HG02938 (cell line): Measurements from ENCODE around the gene DENND2D.

ENCODE experiments used
- ATAC-seq: cut with Tn5 transposase; IDR thresholded peaks from one replicate; pipeline ENCODE4 v1.9.1; 2021; ENCODE audit warnings: mild to moderate bottlenecking, moderate library complexity; ENCODE audit not compliant: unreplicated experiment

The DENND2D gene

DNA sequence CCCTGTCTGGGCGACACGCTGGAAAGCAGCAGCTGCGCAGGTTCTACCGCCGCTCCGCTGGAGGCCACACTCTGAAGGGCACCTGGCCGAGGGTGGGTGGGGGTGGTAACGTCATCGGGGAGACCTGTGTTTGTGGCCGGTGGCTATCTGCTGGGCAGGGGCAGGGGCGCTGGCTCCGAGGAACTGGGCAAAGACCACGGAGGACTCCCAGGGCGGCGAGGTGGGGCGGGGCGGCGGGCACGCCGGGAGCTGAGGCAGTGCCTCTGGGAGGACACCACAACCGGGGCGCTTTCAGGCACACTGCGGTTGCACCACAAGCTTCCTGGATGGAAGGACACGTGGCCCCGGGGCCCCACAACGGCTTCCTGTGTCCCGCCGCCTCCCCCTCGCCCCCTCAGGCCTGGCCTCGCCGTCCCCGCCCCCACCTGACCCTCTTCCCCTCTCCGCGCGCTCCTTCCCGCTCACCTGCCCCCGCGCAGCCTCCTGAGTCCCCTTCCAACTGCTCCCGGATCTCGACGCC, 3.3 kb upstream of the DENND2D start:
- peak; percentile 51 for ATAC-seq

DNA sequence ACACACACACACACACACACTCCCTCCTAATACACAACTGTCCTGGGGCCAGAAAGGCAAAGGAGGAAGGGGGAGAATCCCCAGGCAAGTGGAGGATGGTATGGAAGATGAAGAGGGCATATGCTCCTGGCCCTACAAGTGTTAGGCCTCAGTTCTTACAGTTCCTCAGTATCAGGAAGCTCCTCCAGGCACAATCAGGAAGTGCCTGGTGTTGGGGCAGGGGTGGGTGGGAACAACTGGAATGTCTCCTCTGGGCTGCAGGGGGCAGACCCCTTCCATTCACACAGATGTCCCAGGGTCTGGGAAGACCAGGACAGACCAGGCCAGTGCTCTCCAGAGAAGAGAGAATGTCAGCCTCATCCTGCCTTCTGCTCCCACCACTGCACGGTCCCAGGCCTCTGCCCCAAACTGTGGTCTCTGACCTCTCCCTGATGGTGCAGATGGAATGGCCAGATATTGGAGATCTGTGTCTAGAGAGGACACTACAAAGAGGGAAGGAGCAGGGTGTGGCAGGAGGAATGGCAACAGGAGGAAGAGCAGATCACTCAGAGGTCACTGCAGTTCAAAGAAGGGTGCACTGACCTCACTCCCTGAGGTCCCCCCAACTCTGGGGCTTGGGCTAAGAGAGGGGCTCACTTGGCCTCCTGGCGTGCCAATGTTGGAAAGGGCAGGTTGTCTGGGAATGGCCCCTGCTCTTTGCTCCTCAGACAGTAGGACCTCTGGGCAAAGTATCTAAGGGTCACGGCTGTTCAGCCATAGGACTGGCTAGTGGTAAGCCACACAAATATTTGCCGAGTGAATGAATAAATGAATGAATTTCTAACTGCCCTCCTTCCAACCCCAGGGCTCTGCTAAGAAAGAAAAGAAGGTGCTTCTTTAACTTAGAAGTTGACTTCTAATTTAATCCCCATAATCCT, 2.5 kb upstream of the DENND2D start:
- ATAC-seq = peak; percentile 15

DNA sequence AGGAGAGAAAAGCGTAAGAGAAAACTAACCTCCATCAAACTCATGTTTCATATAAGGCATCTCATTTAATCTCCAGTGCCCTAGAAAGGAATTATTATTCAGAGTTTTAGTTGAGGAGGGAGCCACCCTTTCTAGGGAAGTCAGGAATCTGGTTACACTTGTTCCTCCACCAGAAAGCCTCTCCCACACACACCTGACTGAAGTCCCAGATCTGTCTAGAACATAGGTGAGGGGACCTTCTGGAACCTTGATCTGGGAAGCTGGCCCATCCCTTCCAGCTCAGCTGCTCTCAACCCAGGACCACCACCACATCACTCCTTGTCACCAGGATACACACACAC, 1.9 kb upstream of the DENND2D start:
- no peak for ATAC-seq

DNA sequence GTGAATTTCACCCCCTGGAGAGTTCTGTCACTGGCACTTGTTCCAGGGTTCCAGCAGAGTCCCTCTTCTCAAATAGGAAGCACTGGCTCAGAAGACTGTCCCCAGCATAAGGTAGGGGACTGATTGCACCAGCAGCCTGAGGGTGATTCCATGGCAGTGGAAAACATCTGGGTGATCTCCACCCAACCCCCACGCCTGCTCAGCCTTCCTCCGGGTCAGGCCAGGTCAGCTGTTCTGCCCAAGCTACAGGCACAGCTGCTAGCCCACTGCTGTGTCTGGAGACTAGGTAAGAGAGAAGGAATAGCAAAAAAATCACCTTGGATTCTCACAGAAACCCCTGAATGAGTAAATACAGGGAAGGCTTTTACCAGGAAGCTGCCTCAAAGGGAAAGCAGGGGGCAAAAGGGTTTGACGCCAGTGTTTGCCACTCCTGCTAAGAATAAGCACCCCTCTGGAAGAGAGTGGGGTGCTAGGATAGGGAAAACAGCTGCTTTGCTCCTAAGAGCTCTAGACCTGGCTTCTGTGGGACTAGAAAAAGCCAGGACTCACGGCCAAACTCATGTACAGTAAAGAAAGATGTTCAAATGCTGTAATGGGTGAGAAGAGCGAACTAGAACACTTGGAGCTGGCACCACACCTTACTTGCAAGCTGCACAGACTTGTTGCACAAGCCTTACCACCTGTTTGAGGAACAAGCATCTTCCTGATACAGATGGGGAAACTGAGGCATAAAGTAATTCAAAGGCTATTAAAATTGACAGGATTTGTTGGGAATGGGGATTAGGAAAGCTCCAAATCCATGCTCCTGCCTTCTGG, 1.0 kb upstream of the DENND2D start:
- no peak for ATAC-seq

DNA sequence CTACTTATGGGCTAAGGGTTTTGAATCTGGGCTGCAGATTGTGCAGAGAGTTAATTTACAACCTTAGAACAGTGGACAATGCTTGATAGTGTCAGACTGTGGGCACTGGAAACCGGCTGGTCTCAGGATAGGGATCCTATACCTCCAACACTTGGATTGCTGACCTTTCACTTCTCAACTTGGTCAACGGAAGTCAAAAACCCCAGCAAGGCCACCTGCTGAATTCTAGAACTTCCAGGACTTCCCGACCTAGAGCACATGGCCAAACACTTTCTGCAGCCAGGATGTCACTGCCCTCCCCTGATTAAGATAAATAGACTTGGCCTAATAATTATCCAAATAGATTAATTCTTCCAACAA, 336 bp upstream of the DENND2D start:
- ATAC-seq = no peak

DNA sequence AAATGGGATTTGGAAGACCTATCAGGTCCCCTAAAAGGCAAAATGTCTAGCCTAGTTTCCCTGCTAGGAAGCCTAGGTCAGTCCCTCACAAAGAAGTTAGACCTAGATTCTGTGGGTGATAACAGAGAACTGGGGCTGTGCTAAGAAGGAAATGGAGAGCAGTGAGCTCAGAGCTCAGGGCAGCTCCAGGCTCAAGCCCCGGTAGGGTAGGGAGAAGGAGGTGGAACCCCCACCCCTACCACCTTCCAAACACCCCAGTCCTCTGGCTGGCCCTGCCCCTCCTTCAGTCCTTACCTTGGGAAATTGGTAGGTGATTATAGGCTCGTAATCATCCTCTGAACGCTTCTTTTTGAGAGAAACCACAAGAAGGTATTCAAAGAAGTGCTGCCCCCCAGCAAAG, 1.1 kb downstream of the DENND2D start:
- no peak for ATAC-seq

DNA sequence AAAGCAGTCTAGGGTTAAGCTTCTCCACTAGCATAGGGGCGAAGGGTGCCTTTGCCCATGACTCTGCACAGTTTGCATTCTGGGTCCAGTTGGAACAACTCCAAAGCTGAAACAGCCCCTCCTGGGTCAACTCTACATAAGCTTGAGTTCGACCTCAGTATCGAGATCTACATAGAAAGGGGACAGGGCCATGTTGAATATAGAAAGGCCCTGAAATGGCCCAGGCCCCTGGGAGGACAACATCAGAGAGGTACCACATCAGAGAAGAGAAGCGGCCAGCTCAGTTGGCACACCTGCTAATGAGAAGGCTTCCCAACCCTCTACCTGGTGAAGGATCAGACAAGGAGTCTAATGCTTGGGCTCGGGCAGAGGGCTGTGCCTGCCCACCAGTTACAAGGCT, 1.6 kb downstream of the DENND2D start:
- no peak for ATAC-seq

DNA sequence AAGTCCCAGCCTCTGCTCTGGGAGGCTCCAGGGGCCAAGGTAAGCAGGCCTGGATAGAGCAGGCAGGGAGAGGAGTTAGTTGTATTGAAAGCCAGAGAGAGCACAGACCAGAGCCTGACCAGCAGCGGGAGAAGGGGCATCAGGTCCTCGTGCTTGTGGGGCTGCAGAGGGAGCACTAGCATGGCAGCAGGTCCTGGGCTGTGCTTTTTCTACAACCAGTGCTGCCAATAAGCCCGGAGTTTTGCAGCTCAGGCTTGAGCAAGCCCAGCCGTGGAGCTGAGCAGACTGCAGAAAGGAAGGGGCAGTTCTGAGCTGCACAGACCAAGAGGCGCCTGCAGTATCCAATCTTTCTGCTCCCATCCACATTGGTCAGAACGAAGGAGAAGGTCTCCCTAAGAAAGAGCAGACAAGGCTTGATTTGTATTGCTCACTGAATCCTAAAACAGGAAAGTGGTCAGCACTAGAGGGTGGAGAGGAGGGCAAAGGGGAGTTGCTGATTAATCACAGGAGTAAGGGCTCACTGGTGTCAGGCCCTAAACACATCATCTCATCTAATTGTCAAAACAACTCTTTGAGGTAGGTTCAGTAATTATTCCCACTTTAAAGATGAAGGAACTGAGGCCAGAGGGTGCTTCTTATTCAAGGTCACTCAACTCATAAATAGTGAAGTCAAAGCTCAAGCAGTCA, 2.7 kb downstream of the DENND2D start:
- no peak for ATAC-seq

DNA sequence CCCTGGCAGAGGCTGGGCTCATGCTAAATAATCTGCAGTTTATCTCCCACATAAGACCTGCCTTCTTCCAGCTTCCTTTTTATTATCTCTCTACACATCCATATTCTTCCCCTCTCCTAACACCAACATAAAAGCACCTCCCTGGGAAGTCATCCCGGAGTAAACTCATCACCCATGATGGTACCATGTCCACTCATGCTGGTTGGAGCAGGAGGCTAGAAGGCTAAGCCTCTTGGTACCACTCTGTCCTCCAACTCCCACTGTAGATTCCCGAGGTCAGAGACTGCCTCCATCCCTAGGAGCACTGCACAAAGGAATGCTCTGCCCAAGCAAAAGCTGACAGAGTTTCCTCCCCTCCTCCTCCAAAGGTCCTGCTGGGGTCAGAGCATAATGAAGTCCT, 4.2 kb downstream of the DENND2D start:
- ATAC-seq = no peak

DNA sequence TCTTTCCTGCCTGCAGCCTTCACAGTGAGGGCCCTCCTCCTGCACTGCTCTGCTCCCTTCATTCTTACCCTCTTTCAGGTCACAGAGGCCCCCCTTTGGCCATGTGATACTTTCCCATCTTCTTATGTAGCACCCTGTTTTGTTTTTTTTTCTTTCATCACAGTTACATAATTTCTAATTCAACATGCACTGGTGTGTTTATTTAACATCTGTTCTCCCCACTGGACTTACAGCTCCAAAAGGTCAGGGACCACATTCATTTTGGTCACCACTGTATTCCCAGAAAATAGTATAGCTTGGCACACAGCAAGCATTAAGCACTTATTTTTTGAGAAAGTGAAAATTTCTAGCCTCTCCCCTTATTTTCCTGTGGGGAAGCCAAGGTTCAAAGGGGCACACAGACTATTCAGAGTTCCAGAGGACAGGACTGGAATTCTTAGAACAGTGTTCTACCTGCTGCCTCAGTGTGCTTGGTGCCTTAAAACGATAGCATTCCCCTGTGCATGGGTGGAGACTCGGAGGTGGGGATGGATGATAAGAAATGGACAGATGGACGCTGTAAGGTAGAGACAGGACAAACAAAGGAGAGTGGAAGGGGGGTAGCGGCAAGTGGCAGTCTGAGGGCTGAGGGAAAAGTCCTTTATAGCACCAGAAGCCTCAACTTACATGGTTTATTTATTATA, 5.3 kb downstream of the DENND2D start:
- ATAC-seq = no peak

DNA sequence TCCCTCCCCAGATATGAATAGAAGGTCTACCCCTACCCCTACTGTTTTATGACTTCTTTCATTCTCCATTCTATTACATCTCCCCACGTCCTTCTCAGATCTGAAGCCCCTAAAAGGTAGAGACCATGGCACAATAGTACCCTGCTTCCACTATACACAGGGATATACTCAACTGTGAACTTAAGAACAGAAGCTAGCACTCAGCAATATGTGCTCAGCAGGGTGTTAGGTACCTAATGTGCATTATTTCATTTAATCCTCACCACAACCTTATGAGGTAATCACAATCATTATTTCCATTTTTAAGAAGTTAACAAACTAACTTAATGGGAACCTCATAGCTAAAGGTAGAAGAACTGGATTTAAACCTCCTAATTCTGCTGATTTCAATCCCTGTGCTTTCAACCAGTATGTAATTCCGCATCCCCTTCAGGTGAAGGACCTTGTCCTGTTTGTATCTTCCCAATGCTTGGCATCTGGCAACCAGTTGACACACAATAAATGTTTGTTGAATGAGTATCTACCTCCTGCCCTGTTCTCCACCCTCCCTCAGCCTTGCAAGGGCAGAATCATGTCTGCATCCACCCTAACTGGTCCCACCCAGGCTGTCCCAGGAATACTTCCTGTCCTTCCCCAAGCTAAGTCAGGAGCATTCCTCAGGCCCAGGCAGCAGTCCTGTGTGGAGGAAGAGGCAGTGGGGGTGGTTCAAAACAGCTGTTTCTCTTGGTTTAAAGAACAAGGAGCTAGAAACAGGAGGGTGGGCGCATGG, 6.5 kb downstream of the DENND2D start:
- no peak for ATAC-seq

DNA sequence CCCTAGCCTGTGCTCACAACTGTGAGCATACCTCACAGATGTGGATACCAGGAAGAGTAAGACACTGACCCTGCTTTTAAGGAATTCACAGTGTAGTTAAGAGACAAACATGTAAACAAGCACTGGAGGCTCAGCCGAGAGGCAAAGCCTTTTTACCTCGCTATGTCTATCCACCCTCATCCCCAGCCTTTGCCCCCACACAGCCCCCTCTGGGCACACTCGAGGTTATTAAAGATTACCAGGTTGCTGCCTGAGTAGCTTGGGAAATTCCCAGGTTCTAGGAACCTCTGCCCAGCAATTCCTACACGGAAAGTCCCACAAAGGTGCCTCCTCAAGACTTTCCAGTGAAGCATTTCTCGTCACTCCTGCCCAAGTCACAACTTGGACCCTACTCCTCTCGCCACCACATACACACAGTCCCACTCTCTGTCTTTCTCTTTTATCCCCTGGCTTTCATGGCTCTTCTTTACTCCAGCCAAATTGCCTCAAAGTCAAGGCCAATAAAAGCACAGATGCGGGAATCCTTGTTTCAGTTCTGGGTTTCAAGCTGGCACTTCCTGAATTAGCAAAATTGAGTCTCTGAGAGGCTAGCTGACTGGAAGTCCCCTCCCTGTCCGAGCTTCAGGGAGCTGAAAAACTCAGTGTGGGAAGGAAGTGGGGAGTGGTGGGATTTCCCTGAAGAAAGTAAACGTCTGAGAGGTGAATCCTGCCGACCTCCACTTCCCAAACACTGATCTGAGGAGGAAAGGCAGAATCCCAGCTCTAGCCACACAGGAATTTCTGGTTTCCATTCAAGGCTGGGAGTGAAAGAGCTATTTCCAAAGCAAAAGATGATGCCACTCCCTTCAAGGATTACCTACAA, 7.6 kb downstream of the DENND2D start:
- ATAC-seq = no peak

DNA sequence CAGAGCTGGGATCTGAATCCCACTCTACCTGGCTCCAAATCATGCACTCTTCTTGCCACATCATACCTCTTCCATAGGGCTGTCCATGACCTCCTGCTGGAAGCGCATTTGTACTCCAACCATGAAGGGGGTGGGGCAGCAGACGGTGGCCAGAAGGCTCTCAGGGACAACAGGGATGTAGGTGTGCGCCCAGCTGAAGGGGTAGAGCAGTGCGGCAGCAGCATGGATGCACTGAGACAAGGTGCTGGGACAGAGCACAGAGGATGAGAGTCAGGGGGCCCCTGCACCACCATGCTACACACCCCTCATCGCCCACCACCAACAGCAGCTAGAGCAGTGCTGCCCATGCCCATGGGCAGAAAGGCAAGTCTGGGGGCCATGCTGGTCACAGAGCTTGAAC, 8.4 kb downstream of the DENND2D start:
- ATAC-seq = no peak

DNA sequence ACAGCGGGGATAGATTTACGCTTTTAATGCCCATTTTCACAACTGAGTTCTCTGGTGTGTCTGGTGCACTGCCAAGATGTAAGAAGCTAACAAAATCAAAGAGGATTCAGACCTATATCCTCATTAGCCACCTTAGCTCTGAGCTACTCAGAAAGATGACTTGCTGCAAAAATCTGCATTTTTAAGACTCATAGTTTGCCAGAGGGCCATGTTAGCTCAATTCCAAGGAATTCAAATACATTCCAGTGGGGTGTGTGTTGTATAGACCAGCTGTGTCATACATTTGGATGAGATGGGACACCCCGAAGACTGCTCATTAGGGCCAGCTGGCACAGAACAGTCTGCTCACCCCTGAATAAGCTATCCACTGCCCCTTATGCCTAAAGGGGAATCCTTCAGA, 8.9 kb downstream of the DENND2D start:
- ATAC-seq = no peak

DNA sequence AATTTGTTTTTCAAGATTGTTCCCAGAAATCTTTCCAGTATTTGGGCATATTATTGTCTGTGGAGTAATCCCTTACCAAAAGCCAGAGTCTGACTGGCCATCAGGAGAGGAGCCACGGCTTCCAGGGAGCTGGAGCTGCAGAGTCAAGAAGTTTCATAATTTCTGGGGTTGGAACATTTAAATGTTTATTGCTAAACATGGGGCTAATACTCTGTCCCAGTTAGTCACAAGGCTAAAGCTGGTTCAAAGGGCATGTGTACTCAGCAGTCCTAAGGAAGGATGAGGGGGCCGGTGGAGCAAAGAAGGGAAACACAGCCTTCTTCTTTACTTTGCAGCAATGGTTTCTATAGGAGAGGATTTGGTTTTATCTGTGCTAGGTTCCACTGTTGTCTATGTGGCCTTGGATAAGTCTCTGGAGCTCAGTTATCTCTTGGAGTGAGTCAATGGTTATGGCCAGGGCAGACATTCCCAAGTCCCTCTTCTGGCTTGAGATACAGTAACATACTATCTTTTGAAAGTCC, 9.5 kb downstream of the DENND2D start:
- ATAC-seq = no peak

DNA sequence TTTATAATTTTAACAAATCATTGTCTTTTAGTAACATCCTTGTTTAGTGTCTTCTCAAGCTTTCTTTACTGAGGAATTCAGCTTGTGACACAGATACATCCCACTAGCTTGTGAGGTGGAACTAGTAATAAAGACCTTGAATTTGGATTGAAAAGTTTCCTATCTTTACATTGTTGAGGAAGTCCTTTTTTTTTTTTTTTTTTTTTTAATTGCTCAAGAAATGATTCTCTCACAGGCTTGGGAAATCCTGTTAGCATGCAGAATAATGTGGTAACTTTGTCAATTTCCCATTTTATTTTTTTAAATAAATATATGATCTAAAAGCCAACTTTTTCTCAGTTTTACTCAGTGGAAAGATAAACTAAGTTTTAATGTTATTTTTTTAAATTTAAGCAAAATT, 15.8 kb downstream of the DENND2D start:
- no peak for ATAC-seq

DNA sequence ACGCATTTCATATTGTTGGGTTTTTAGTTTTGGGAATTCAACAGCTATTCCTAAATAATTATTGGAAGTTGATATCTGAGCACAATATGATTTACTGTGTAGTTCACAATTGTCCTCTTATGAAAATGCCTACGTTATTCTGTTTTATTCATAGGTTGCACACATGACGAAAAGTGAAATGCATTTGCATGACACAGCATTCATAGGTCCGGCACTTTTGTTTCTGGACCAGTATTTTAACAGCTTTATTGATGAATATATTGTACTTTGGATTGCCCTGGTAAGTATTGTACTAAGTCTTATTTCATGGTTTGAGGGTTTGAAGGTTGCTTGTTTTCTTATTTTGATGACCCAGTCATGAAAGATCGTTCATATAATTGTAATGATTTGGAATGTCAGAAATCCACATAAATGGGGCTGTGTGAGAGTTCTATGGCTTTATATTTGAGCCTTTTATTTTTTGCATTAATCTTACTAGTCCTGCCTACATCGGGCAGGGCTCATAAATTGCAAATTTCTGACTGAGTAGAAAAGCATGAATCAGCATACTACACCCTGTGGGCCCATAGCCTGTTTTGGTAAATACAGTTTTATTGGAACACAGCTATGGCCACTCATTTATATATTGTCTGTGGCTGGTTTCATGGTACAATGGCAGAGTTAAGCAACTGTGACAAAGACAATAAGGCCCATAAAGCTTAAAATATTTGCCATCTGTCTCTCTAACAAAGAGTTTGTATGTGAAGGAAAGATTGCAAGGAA, 17.0 kb downstream of the DENND2D start:
- no peak for ATAC-seq

DNA sequence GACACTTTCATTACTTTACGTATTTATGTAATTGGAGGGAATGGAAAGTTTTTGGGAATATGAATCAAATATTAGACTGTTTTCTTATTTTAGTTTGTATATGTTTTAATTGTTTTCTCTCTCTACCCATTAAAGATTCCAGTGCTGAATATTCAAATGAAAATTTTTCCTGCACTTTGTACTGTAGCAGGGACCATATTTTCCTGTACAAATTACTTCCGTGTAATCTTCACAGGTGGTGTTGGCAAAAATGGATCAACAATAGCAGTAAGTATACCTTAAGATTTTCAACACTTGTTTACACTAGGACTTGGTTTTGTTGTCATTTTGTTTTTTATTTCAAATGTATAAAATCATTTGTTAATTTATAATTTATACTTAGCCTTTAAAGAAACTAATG, 18.4 kb downstream of the DENND2D start:
- ATAC-seq = no peak
